Smooth muscle cell (in vitro differentiated cells): Measurements from ENCODE around the gene IL1RAPL2. TPM values are rescaled to one million over a fixed set of nuclear protein-coding genes. Genes with fewer than 3 reads are reported as not detected.

Source experiments
- DNase-seq: peaks from one replicate; lab custom pipeline; 2025; ENCODE audit not compliant: unreplicated experiment; lab: John Stamatoyannopoulos, UW
- H2AFZ ChIP-seq: fragments of 200-600 bp; sonication (generic); 2 replicates; pipeline ENCODE4 v1.6.0; 2016; ENCODE audit warnings: antibody characterized with exemption, low read depth, mild to moderate bottlenecking
- H3F3A ChIP-seq: fragments of 200-600 bp; sonication (generic); 2 replicates; pipeline ENCODE4 v1.6.0; 2017; ENCODE audit warnings: antibody characterized with exemption, low read depth
- H3K27ac ChIP-seq: fragments of 200-600 bp; sonication (generic); 2 replicates; pipeline ENCODE4 v1.5.1; 2016; ENCODE audit warnings: low read depth, mild to moderate bottlenecking
- H3K27me3 ChIP-seq: fragments of 200-600 bp; sonication (generic); 2 replicates; pipeline ENCODE4 v1.6.1; 2016; ENCODE audit warnings: low read depth, mild to moderate bottlenecking
- H3K36me3 ChIP-seq: fragments of 200-600 bp; sonication (generic); 2 replicates; pipeline ENCODE4 v1.5.1; 2016; ENCODE audit warnings: low read depth
- H3K4me1 ChIP-seq: fragments of 200-600 bp; sonication (generic); 2 replicates; pipeline ENCODE4 v1.5.1; 2016; ENCODE audit warnings: low read depth
- H3K4me2 ChIP-seq: fragments of 200-600 bp; sonication (generic); 2 replicates; pipeline ENCODE4 v1.6.0; 2016; ENCODE audit warnings: mild to moderate bottlenecking
- H3K4me3 ChIP-seq: fragments of 200-600 bp; sonication (generic); 2 replicates; pipeline ENCODE4 v1.5.1; 2016; ENCODE audit warnings: mild to moderate bottlenecking
- H3K79me2 ChIP-seq: fragments of 200-600 bp; sonication (generic); 2 replicates; pipeline ENCODE4 v1.6.0; 2016; ENCODE audit warnings: low read depth, mild to moderate bottlenecking
- H3K9ac ChIP-seq: fragments of 200-600 bp; sonication (generic); 2 replicates; pipeline ENCODE4 v1.6.0; 2016; ENCODE audit warnings: low read depth
- H3K9me3 ChIP-seq: fragments of 200-600 bp; sonication (generic); replicated peaks from 2 replicates; pipeline ENCODE4 v1.5.1; 2016; ENCODE audit warnings: low read depth
- H4K20me1 ChIP-seq: fragments of 200-600 bp; sonication (generic); 2 replicates; pipeline ENCODE4 v1.6.0; 2016; ENCODE audit warnings: low read depth
- CTCF ChIP-seq: fragments of 200-600 bp; sonication (generic); IDR thresholded peaks from 2 replicates; pipeline ENCODE4 v1.5.1; 2017; ENCODE audit warnings: borderline replicate concordance, mild to moderate bottlenecking, antibody characterized with exemption; ENCODE audit not compliant: insufficient read depth, poor library complexity, severe bottlenecking
- WGBS: methylation state at CpG from one replicate; pipeline ENCODE4 v1.1.7; 2016; ENCODE audit warnings: low lambda C conversion rate; 5-methylcytosine and 5-hydroxymethylcytosine counted together
- polyA plus RNA-seq: library from polyadenylated mRNA; unstranded; fragments of >200 nt; fragmentation: Nextera tagmentation; extraction: Ambion mirVana; gene quantifications from 2 replicates; pipeline ENCODE4 v1.2.1, GENCODE V29; 2016
- total RNA-seq: library from RNA; depleted of rRNA; stranded (reverse); fragments of >200 nt; gene quantifications from 2 replicates; pipeline ENCODE4 v1.2.3, GENCODE V29; 2014

The IL1RAPL2 gene
- total and polyA plus RNA-seq, 2 experiments from 2014 or later = not detected

GRCh38 chrX:104696667-104697066, 130.7 kb downstream of the IL1RAPL2 start:
- Histone ChIP-seq H3K36me3 (no peaks in the 10 kb centered on the region), H4K20me1 (no peaks in the 10 kb centered on the region), H3K9me3 (no peaks in the 10 kb centered on the region), H3K79me2 (no peaks in the 10 kb centered on the region), H3K27me3 (no peaks in the 10 kb centered on the region), H3K4me2 (no peak overlapping the region), H3K27ac (no peak overlapping the region), H3K4me3 (no peak overlapping the region), H3F3A (no peaks in the 10 kb centered on the region), H2AFZ (no peak overlapping the region), H3K9ac (no peak overlapping the region), H3K4me1 (no peaks in the 10 kb centered on the region)
- 69% methylated on average over 1 of the region's 1 CpG for WGBS
- TF ChIP-seq CTCF = no peak
- DNase-seq = no peak

DNA sequence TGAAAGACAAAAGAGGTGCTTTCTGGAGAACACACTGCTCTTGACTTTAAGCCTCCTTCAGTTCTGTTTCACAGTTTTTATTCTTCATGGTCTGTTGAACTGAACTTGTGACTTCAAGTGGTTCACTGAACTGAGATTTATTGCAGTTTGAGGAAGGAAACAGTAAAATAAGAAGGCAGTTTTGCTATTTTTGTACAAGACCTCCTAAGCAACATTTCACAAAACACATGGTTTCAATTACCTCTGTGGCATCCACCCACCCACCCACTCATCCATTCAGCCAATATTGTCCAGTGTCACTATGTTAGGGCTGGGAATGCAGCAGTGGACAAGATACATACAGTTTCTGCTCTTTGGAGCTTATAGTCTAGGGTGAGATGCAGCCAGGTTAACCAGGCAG, 131.3 kb downstream of the IL1RAPL2 start:
- Histone ChIP-seq H4K20me1 (no peaks in the 10 kb centered on the region), H3K9me3 (no peaks in the 10 kb centered on the region), H3K36me3 (no peaks in the 10 kb centered on the region), H3K79me2 (no peaks in the 10 kb centered on the region), H3K9ac (no peak overlapping the region), H3F3A (no peaks in the 10 kb centered on the region), H3K27me3 (no peaks in the 10 kb centered on the region), H3K27ac (no peak overlapping the region), H3K4me1 (no peaks in the 10 kb centered on the region), H3K4me3 (no peak overlapping the region), H2AFZ (no peak overlapping the region), H3K4me2 (no peak overlapping the region)
- no peak for TF ChIP-seq CTCF
- no peak for DNase-seq

GRCh38 chrX:104707042-104707441, 141.0 kb downstream of the IL1RAPL2 start:
- no peak for TF ChIP-seq CTCF
- 68% methylated on average over 4 of the region's 4 CpGs for WGBS
- DNase-seq = no peak
- Histone ChIP-seq H3K27me3 (no peaks in the 10 kb centered on the region), H3F3A (no peaks in the 10 kb centered on the region), H3K4me2 (no peak overlapping the region), H3K9me3 (no peaks in the 10 kb centered on the region), H3K9ac (no peak overlapping the region), H3K4me1 (no peaks in the 10 kb centered on the region), H3K79me2 (no peaks in the 10 kb centered on the region), H2AFZ (no peak overlapping the region), H3K36me3 (no peaks in the 10 kb centered on the region), H4K20me1 (no peaks in the 10 kb centered on the region), H3K27ac (no peak overlapping the region), H3K4me3 (no peak overlapping the region)

DNA sequence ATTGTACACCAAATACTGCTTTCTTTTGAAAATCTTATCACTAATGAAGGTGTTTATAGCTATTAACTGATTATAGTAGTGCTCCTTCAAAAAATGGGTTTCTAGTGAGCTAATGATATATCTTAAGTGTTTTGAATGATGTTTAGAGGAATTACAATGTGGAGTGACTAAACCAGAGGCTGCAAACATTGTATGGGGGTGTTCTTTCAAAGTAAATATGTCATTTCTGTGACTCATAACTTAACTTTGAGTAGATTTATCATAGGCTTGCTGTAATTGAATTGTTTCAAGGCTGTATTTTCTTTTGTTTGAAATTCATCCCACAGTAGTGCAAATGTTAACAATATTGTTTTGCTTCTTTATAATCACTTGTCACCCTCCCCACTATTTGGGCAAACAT, 141.6 kb downstream of the IL1RAPL2 start:
- H3K4me3 ChIP-seq = no peak overlapping the region
- no peak overlapping the region for H3K27ac ChIP-seq
- H3K9ac ChIP-seq = no peak overlapping the region
- DNase-seq = no peak
- H3K9me3 ChIP-seq = no peaks in the 10 kb centered on the region
- no peaks in the 10 kb centered on the region for H3K4me1 ChIP-seq
- no peak overlapping the region for H3K4me2 ChIP-seq
- H3K79me2 ChIP-seq = no peaks in the 10 kb centered on the region
- no peaks in the 10 kb centered on the region for H3K27me3 ChIP-seq
- H2AFZ ChIP-seq = no peak overlapping the region
- no peaks in the 10 kb centered on the region for H3F3A ChIP-seq
- no peaks in the 10 kb centered on the region for H3K36me3 ChIP-seq
- H4K20me1 ChIP-seq = no peaks in the 10 kb centered on the region
- TF ChIP-seq CTCF = no peak
